ENCODE measurements around the gene LIME1. TPM values are rescaled to one million over a fixed set of nuclear protein-coding genes. Genes with fewer than 3 reads are reported as not detected.

LIME1 gene
- total RNA-seq, 1 experiment from 2014 or later = 13.5 TPM

GRCh38 chr20:63744158-63744557 is 7.7 kb downstream of the LIME1 start:
- H3K27me3 Mint-ChIP-seq (ENCODE audit: low read depth) = no peaks in the 10 kb centered on the region
- H3K27me3 ChIP-seq (ENCODE audit: insufficient read depth, low read length) = no peaks in the 10 kb centered on the region

More at GRCh38 chr20:63744158-63744557, 7.7 kb downstream of the LIME1 start:
- peaks cover 0 to 2% of the 10 kb centered on the region in 2 experiments; a peak in 1 of 4 replicates for H3K4me1 Mint-ChIP-seq
- Histone ChIP-seq H3K56ac (ENCODE audit: insufficient read length, low read depth, low read length) (no peak overlapping the region), H3K9me3 (ENCODE audit: control insufficient read depth, low read depth, low read length) (no peaks in the 10 kb centered on the region), H2AFZ (ENCODE audit: low read length) (no peak overlapping the region), H3K14ac (ENCODE audit: insufficient read depth, low read length) (no peak overlapping the region), H2BK12ac (ENCODE audit: insufficient read length, low read depth, low read length) (no peak overlapping the region), H3T11ph (ENCODE audit: low read length) (no peak overlapping the region), H3K79me1 (ENCODE audit: insufficient read depth, low read depth, low read length, poor library complexity, severe bottlenecking) (no peaks in the 10 kb centered on the region), H3K4ac (ENCODE audit: low read depth, low read length) (no peak overlapping the region), H2BK5ac (ENCODE audit: insufficient read length, low read length) (no peak overlapping the region), H4K91ac (ENCODE audit: insufficient read length, low read depth, low read length) (no peak overlapping the region), H2BK20ac (ENCODE audit: low read depth, low read length, poor library complexity, severe bottlenecking) (no peak overlapping the region), H3K27ac (ENCODE audit: insufficient read length, low read depth, low read length) (no peak overlapping the region), H3K79me2 (ENCODE audit: insufficient read depth, low read length) (no peaks in the 10 kb centered on the region), H2AK5ac (ENCODE audit: insufficient read length, low read length) (no peak overlapping the region), H4K20me1 (ENCODE audit: control insufficient read depth, insufficient read depth, insufficient read length) (no peaks in the 10 kb centered on the region), H4K5ac (ENCODE audit: insufficient read length, low read depth, low read length) (no peak overlapping the region), H3K9ac (ENCODE audit: extremely low read depth, insufficient read length, low read length) (no peak overlapping the region), H2BK120ac (ENCODE audit: low read depth, low read length, poor library complexity, severe bottlenecking) (no peak overlapping the region), H3K23ac (ENCODE audit: insufficient read length, low read depth, low read length) (no peak overlapping the region), H3K4me2 (ENCODE audit: insufficient read depth, insufficient read length, low read length) (no peak overlapping the region), H3K23me2 (ENCODE audit: insufficient read length, low read depth, low read length, poor library complexity, severe bottlenecking) (peaks cover 9% of the 10 kb centered on the region), H3K4me1 (ENCODE audit: insufficient read depth, low read length) (no peaks in the 10 kb centered on the region), H4K8ac (replicated peaks; ENCODE audit: insufficient read length, low read depth, low read length) (no peak overlapping the region), H2BK15ac (ENCODE audit: low read depth, low read length) (no peak overlapping the region), H3K18ac (ENCODE audit: insufficient read length, low read depth, low read length) (no peak overlapping the region)
- H3K27ac Mint-ChIP-seq = peak overlapping the region in 1 of 3 experiments; percentile 70; a peak in 1 of 7 replicates
- H3K9me3 Mint-ChIP-seq = no peaks in the 10 kb centered on the region
- TF ChIP-seq CTCF (conservative IDR thresholded peaks at IDR 0.05) = no peak
- WGBS (ENCODE audit: extremely low coverage, insufficient read length, low lambda C conversion rate) = no CpG with 5 or more reads among the region's 4 CpGs
- no peak for DNase-seq
- no peak overlapping the region for H3K4me3 Mint-ChIP-seq
- H3K36me3 Mint-ChIP-seq (ENCODE audit: insufficient read depth in 1 of 3, low read depth in 3 of 3) = peaks cover 0 to 14% (median 14%) of the 10 kb centered on the region in 3 experiments; a peak in 4 of 7 replicates
